ENCODE data around the gene AQP6. TPM values are rescaled to one million over a fixed set of nuclear protein-coding genes. Genes with fewer than 3 reads are reported as not detected.

Gene AQP6
- total RNA-seq, 2 donors from 2014 or later = 0.20 TPM; not detected in 1

DNA sequence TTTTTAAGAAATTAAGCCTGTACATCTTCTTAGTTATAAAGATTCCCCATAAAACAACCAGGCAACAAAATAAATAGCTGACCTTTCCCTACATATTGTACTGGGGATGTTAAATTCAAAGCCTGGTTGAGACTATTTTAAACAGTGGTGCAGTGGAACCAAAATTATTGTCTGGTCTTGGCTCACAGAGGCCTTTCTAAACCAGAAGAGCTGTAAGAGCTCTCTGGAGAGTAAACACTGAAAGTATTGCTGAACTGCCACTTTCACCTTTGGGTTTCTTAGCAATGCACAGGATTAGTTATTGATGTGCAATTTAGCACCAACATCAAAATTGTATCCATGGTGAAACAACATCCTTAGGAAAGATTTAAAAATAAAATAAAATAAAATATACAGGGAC lies 31.9 kb downstream of the AQP6 start:
- Mint-ChIP-seq H3K9me3 (no peaks in the 10 kb centered on the region), H3K4me1 (peaks cover 7% of the 10 kb centered on the region), H3K36me3 (ENCODE audit: low read depth) (peaks cover 42% of the 10 kb centered on the region), H3K27ac (no peak overlapping the region), H3K27me3 (ENCODE audit: insufficient read depth) (no peaks in the 10 kb centered on the region), H3K4me3 (no peak overlapping the region)
- Histone ChIP-seq H3K9ac (ENCODE audit: extremely low read depth, low read length, poor library complexity, severe bottlenecking) (no peak overlapping the region), H3K27ac (ENCODE audit: low read depth, low read length) (no peak overlapping the region), H3K4me1 (ENCODE audit: control insufficient read depth, insufficient read depth, low read length) (no peaks in the 10 kb centered on the region), H3K4me3 (ENCODE audit: low read length) (no peak overlapping the region), H3K36me3 (ENCODE audit: control insufficient read depth, insufficient read depth, low read length) (peaks cover 68% of the 10 kb centered on the region), H3K9me3 (ENCODE audit: control insufficient read depth, low read length) (no peaks in the 10 kb centered on the region), H3K27me3 (ENCODE audit: control insufficient read depth, insufficient read depth, low read length, poor library complexity, severe bottlenecking) (no peaks in the 10 kb centered on the region)
- TF ChIP-seq, protein P1, sequence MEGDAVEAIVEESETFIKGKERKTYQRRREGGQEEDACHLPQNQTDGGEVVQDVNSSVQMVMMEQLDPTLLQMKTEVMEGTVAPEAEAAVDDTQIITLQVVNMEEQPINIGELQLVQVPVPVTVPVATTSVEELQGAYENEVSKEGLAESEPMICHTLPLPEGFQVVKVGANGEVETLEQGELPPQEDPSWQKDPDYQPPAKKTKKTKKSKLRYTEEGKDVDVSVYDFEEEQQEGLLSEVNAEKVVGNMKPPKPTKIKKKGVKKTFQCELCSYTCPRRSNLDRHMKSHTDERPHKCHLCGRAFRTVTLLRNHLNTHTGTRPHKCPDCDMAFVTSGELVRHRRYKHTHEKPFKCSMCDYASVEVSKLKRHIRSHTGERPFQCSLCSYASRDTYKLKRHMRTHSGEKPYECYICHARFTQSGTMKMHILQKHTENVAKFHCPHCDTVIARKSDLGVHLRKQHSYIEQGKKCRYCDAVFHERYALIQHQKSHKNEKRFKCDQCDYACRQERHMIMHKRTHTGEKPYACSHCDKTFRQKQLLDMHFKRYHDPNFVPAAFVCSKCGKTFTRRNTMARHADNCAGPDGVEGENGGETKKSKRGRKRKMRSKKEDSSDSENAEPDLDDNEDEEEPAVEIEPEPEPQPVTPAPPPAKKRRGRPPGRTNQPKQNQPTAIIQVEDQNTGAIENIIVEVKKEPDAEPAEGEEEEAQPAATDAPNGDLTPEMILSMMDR (conservative IDR thresholded peaks at IDR 0.05) = no peak
- no peak for DNase-seq

DNA sequence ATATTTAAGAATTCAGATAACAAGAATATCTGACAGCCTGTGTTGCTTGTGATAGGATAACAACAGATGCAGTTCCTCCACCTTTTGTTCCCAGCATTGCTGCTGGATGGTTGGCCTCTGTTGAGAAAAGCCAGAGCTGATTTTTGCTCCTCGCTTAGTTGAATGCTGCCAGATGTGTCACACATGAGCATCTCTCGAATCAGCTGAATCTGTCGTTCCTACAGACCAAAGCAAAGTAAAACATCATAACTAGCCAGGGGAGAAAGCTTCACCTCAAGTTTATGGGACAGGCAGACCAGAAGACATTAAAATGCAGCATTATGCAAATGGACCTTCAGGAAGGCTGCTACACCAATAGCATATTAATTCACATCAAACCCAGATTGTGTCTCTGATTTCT lies 32.4 kb downstream of the AQP6 start:
- H3K4me1 ChIP-seq (ENCODE audit: control insufficient read depth, insufficient read depth, low read length) = no peaks in the 10 kb centered on the region
- DNase-seq = peak; percentile 35
- Mint-ChIP-seq H3K27ac (no peak overlapping the region), H3K27me3 (ENCODE audit: insufficient read depth) (no peaks in the 10 kb centered on the region), H3K4me1 (peaks cover 7% of the 10 kb centered on the region), H3K36me3 (ENCODE audit: low read depth) (peaks cover 42% of the 10 kb centered on the region), H3K4me3 (no peak overlapping the region), H3K9me3 (no peaks in the 10 kb centered on the region)
- H3K9me3 ChIP-seq (ENCODE audit: control insufficient read depth, low read length) = no peaks in the 10 kb centered on the region
- H3K27me3 ChIP-seq (ENCODE audit: control insufficient read depth, insufficient read depth, low read length, poor library complexity, severe bottlenecking) = no peaks in the 10 kb centered on the region
- H3K9ac ChIP-seq (ENCODE audit: extremely low read depth, low read length, poor library complexity, severe bottlenecking) = no peak overlapping the region
- H3K27ac ChIP-seq (ENCODE audit: low read depth, low read length) = no peak overlapping the region
- H3K36me3 ChIP-seq (ENCODE audit: control insufficient read depth, insufficient read depth, low read length) = peaks cover 68% of the 10 kb centered on the region
- TF ChIP-seq, protein P1 (conservative IDR thresholded peaks at IDR 0.05) = no peak
- WGBS, 2 experiments (ENCODE audit: insufficient coverage in 1 of 2, insufficient read length in 1 of 2) = 89 to 100% methylated on average over 3 of the region's 3 CpGs
- no peak overlapping the region for H3K4me3 ChIP-seq (ENCODE audit: low read length)

DNA sequence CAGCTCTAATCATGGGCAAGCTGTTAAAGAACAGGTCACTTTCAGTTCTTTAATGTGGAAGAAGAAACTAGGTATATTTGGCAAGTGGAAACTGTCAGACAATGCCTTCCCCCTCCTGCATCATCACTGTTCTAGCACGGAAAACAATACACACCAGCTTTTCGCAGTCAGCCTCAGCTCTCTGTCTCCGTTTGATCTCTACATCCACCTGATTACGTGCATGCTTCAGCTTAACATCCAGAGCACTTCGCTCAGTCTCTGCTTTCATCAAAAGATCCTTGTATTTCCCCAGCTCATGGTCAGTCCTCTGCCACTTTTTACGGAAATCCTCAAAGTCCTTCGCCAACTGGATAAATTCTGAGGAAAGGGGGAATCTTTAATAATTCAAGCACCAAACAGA lies 33.5 kb downstream of the AQP6 start:
- Histone ChIP-seq H3K27me3 (ENCODE audit: control insufficient read depth, insufficient read depth, low read length, poor library complexity, severe bottlenecking) (no peaks in the 10 kb centered on the region), H3K4me1 (ENCODE audit: control insufficient read depth, insufficient read depth, low read length) (no peaks in the 10 kb centered on the region), H3K9ac (ENCODE audit: extremely low read depth, low read length, poor library complexity, severe bottlenecking) (no peak overlapping the region), H3K4me3 (ENCODE audit: low read length) (no peak overlapping the region), H3K9me3 (ENCODE audit: control insufficient read depth, low read length) (no peaks in the 10 kb centered on the region), H3K27ac (ENCODE audit: low read depth, low read length) (no peak overlapping the region), H3K36me3 (ENCODE audit: control insufficient read depth, insufficient read depth, low read length) (peaks cover 63% of the 10 kb centered on the region)
- DNase-seq = no peak
- H3K27me3 Mint-ChIP-seq (ENCODE audit: insufficient read depth) = no peaks in the 10 kb centered on the region
- H3K36me3 Mint-ChIP-seq (ENCODE audit: low read depth) = peaks cover 35% of the 10 kb centered on the region
- no peaks in the 10 kb centered on the region for H3K9me3 Mint-ChIP-seq
- TF ChIP-seq, protein P1 (conservative IDR thresholded peaks at IDR 0.05) = no peak
- H3K4me1 Mint-ChIP-seq = peaks cover 7% of the 10 kb centered on the region
- no peak overlapping the region for H3K4me3 Mint-ChIP-seq
- H3K27ac Mint-ChIP-seq = no peak overlapping the region
- WGBS, 2 experiments (ENCODE audit: insufficient coverage in 1 of 2, insufficient read length in 1 of 2) = 97 to 98% methylated on average over 5 to 7 of the region's 7 CpGs

Data from endodermal cell (in vitro differentiated cells).